PC-3 (cell line): Measurements from ENCODE around the gene MTA3. TPM values are rescaled to one million over a fixed set of nuclear protein-coding genes. Genes with fewer than 3 reads are reported as not detected.

ENCODE experiments used
- ATAC-seq: fragments of 200-7000 bp; cut with Tn5 transposase; 2 replicates; pipeline ENCODE4 v1.9.1; 2020; ENCODE audit warnings: mild to moderate bottlenecking, moderate library complexity
- BruUV-seq: library from RNA; stranded (reverse); fragments of 400-500 nt; replicated peaks from 2 replicates; lab custom pipeline; 2021; lab: Mats Ljungman, UMichigan
- CTCF ChIA-PET: fragments of 300-600 bp; sonication (Branson Sonifier 250); formaldehyde crosslinking; loops from one replicate; lab custom pipeline; 2022; ENCODE audit warnings: antibody characterized with exemption; lab: Charles Lee
- POLR2A ChIA-PET: fragments of 300-600 bp; sonication (Branson Sonifier 250); formaldehyde crosslinking; loops from one replicate; lab custom pipeline; 2022; ENCODE audit warnings: antibody characterized with exemption; ENCODE audit not compliant: unreplicated experiment; lab: Charles Lee
- DNase-seq: peaks from one replicate; pipeline ENCODE4 v3.0.0-alpha.2; 2015
- H2AFZ ChIP-seq: fragments of 300-600 bp; sonication (generic); 2 replicates; pipeline ENCODE4 v1.6.0; 2016; ENCODE audit warnings: antibody characterized with exemption, low read length
- H3F3A ChIP-seq: fragments of 300-600 bp; sonication (generic); one replicate; pipeline ENCODE4 v1.6.0; 2017; ENCODE audit warnings: antibody characterized with exemption, low read length, control low read depth, mild to moderate bottlenecking; ENCODE audit not compliant: unreplicated experiment
- H3K27ac ChIP-seq: fragments of 300-600 bp; sonication (generic); 2 replicates; pipeline ENCODE4 v1.5.1; 2016; ENCODE audit warnings: mild to moderate bottlenecking, low read length
- H3K27me3 ChIP-seq: fragments of 300-600 bp; sonication (generic); 2 replicates; pipeline ENCODE4 v1.6.1; 2016; ENCODE audit warnings: low read length, mixed read lengths
- H3K36me3 ChIP-seq: fragments of 300-600 bp; sonication (generic); 2 replicates; pipeline ENCODE4 v1.6.1; 2016; ENCODE audit warnings: low read depth, mixed run types, low read length, mixed read lengths
- H3K4me1 ChIP-seq: fragments of 300-600 bp; sonication (generic); 2 replicates; pipeline ENCODE4 v1.5.1; 2016; ENCODE audit warnings: low read length; ENCODE audit not compliant: insufficient read depth
- H3K4me2 ChIP-seq: fragments of 300-600 bp; sonication (generic); 2 replicates; pipeline ENCODE4 v1.6.0; 2016; ENCODE audit warnings: low read length
- H3K4me3 ChIP-seq: fragments of 300-600 bp; sonication (generic); 2 replicates; pipeline ENCODE4 v1.5.1; 2016; ENCODE audit warnings: mild to moderate bottlenecking, low read length, mixed read lengths
- H3K79me2 ChIP-seq: fragments of 300-600 bp; sonication (generic); 2 replicates; pipeline ENCODE4 v1.6.1; 2017; ENCODE audit warnings: low read length, mixed read lengths
- H3K9ac ChIP-seq: fragments of 300-600 bp; sonication (generic); 2 replicates; pipeline ENCODE4 v1.6.0; 2016; ENCODE audit warnings: mild to moderate bottlenecking, low read length
- H3K9me2 ChIP-seq: fragments of 300-600 bp; sonication (generic); replicated peaks from 2 replicates; pipeline ENCODE4 v1.6.1; 2016; ENCODE audit warnings: mixed run types, low read length, mixed read lengths
- H3K9me3 ChIP-seq: fragments of 300-600 bp; sonication (generic); 2 replicates; pipeline ENCODE4 v1.6.1; 2016; ENCODE audit warnings: low read length, mixed read lengths
- H4K20me1 ChIP-seq: fragments of 300-600 bp; sonication (generic); 2 replicates; pipeline ENCODE4 v1.6.1; 2016; ENCODE audit warnings: low read length, mixed read lengths
- EZH2 ChIP-seq: fragments of 300-600 bp; sonication (generic); IDR thresholded peaks from one replicate; pipeline ENCODE4 v1.6.1; 2017; ENCODE audit warnings: antibody characterized with exemption, mild to moderate bottlenecking, low read length; ENCODE audit not compliant: unreplicated experiment
- EZH2phosphoT487 ChIP-seq: fragments of 300-600 bp; sonication (generic); IDR thresholded peaks from 2 replicates; pipeline ENCODE4 v1.6.1; 2018; ENCODE audit warnings: mild to moderate bottlenecking, antibody characterized with exemption, low read length, borderline replicate concordance
- intact Hi-C: fragments of 100-400 bp; cut with micrococcal nuclease; formaldehyde crosslinking; loops from 2 replicates; pipeline ENCODE4 v1.9.0; 2023
- total RNA-seq: library from RNA; depleted of rRNA; stranded (reverse); fragments of >200 nt; gene quantifications from 2 replicates; pipeline ENCODE4 v1.2.3, GENCODE V29; 2014
- TF ChIP-seq, protein P1 (sequence below): fragments of 300-600 bp; sonication (generic); conservative IDR thresholded peaks from 2 replicates; pipeline ENCODE4 v1.5.1; 2017; ENCODE audit warnings: antibody characterized with exemption, low read depth, mild to moderate bottlenecking, low read length

The MTA3 gene
- total RNA-seq, 1 experiment from 2014 or later = 27.3 TPM

DNA sequence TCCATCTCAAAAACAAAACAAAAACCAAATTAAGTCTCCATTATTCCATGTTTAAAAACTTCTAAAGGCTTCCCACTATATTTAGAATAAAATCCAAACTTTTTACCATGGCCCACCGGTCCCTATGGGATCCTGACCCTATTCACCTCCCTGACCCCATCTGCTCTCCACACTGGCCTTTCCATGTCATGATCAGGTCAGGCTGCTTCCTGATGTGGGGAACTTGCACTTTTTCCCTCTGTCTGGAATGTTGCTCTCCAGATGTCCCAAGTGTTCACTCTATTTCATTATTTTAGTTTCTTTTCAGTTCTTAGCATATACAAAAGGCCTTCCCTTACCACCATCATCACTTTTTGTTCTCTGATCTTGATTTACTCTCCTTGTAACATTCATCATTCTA, 7.5 kb upstream of the MTA3 start:
- no TSS peak for BruUV-seq
- CTCF ChIA-PET = no interaction called here

DNA sequence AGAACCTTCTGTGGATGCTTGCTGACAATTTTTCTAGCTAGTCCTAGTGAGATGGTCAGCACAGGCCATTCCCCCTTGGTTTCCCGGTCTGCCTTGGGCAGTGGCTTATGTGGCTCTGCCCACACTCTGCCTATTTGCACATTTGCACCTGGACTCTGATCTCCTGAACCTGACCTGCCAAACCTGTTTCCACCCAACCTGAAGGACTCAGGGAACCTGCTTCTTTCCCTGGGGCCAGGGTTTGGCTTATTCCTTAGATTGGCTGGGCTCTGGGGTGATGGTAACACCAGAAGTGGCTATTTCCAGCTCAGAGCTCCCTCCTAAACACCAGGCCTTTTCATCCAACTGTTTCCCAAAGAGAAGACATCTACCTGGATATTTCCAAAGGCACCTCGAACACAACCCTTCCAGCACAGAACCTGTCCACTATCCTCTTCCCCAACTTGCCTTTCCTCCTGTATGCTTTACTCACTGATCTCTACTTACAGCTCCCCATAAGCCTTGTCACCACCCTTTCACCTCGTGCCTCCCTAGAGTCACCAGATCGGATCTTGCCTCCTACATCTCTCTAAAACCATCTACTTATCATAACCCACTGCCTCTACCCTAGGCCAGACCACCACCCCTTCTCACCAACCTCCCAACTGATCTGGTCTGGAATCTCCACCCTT, 5.8 kb upstream of the MTA3 start:
- H4K20me1 ChIP-seq = no peaks in the 10 kb centered on the region
- H3K4me1 ChIP-seq = peaks cover 40% of the 10 kb centered on the region
- no peaks in the 10 kb centered on the region for H3K9me3 ChIP-seq
- intact Hi-C loops = loop anchor here (10.0 kb wide), 1 partner anchor 198 kb away; the partner anchor contains the start of gene COX7A2L
- CTCF ChIA-PET = no interaction called here
- peak overlapping the region; percentile 72 for H3K27ac ChIP-seq
- no peaks in the 10 kb centered on the region for H3K9me2 ChIP-seq
- TF ChIP-seq, protein P1, sequence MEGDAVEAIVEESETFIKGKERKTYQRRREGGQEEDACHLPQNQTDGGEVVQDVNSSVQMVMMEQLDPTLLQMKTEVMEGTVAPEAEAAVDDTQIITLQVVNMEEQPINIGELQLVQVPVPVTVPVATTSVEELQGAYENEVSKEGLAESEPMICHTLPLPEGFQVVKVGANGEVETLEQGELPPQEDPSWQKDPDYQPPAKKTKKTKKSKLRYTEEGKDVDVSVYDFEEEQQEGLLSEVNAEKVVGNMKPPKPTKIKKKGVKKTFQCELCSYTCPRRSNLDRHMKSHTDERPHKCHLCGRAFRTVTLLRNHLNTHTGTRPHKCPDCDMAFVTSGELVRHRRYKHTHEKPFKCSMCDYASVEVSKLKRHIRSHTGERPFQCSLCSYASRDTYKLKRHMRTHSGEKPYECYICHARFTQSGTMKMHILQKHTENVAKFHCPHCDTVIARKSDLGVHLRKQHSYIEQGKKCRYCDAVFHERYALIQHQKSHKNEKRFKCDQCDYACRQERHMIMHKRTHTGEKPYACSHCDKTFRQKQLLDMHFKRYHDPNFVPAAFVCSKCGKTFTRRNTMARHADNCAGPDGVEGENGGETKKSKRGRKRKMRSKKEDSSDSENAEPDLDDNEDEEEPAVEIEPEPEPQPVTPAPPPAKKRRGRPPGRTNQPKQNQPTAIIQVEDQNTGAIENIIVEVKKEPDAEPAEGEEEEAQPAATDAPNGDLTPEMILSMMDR = no peak
- TF ChIP-seq EZH2phosphoT487 = no peak
- TF ChIP-seq EZH2 = no peak
- H3F3A ChIP-seq = no peaks in the 10 kb centered on the region
- no peak overlapping the region for H3K9ac ChIP-seq
- DNase-seq (peak; percentile 85), ATAC-seq (peak; percentile 75)
- H3K27me3 ChIP-seq = no peaks in the 10 kb centered on the region
- H2AFZ ChIP-seq = peak overlapping the region; percentile 19; the same call in 1 of the 2 replicates
- H3K4me3 ChIP-seq = no peak overlapping the region
- peak overlapping the region; percentile 59 for H3K4me2 ChIP-seq
- POLR2A ChIA-PET = no interaction called here
- no TSS peak for BruUV-seq
- no peaks in the 10 kb centered on the region for H3K79me2 ChIP-seq
- no peaks in the 10 kb centered on the region for H3K36me3 ChIP-seq

More for the DNA sequence above, 7.5 kb upstream of the MTA3 start:
- no peaks in the 10 kb centered on the region for H3F3A ChIP-seq
- H3K4me1 ChIP-seq = peaks cover 24% of the 10 kb centered on the region
- no peak overlapping the region for H3K9ac ChIP-seq
- H3K27ac ChIP-seq = no peak overlapping the region
- H3K4me3 ChIP-seq = no peak overlapping the region
- H3K79me2 ChIP-seq = no peaks in the 10 kb centered on the region
- DNase-seq (no peak), ATAC-seq (no peak)
- no peaks in the 10 kb centered on the region for H4K20me1 ChIP-seq
- H3K9me3 ChIP-seq = no peaks in the 10 kb centered on the region
- no peaks in the 10 kb centered on the region for H3K36me3 ChIP-seq
- intact Hi-C loops = loop anchor here (10.0 kb wide), 1 partner anchor 196 kb away; the partner anchor contains the start of gene COX7A2L
- no peaks in the 10 kb centered on the region for H3K27me3 ChIP-seq
- no peaks in the 10 kb centered on the region for H3K9me2 ChIP-seq
- H2AFZ ChIP-seq = no peak overlapping the region
- TF ChIP-seq, protein P1 = no peak
- no peak for TF ChIP-seq EZH2
- no peak overlapping the region for H3K4me2 ChIP-seq
- POLR2A ChIA-PET = no interaction called here

DNA sequence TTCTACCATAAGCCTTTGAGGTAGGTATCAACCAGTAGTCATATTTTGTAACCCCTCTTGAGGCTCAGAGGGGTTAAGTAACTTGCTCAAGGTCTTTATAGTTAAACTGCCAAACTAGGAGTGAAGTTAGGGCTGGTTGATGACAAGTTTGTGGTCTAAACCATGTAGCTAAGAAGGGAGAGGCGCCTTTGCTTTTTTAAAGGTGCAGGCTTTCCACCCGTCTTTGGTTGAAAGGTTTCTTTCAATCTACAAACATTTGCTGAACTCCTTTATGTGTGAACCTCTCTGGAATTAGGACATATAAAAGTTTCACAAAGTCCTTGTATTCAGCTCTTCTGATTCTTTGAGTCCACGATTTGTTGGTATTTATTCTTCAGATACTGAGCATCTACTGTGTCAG, 2.4 kb upstream of the MTA3 start:
- Histone ChIP-seq H3K27ac (no peak overlapping the region), H3K4me2 (no peak overlapping the region), H3K36me3 (no peaks in the 10 kb centered on the region), H3K27me3 (no peaks in the 10 kb centered on the region), H4K20me1 (no peaks in the 10 kb centered on the region), H3F3A (no peaks in the 10 kb centered on the region), H3K4me3 (no peak overlapping the region), H2AFZ (peak overlapping the region; percentile 50; the same call in 1 of the 2 replicates), H3K9ac (no peak overlapping the region), H3K79me2 (peaks cover 13% of the 10 kb centered on the region), H3K9me3 (no peaks in the 10 kb centered on the region), H3K4me1 (peaks cover 45% of the 10 kb centered on the region), H3K9me2 (no peaks in the 10 kb centered on the region)
- intact Hi-C loops = loop anchor here (5.0 to 10.0 kb wide), 2 partner anchors 54 to 201 kb away; partner anchors contain the start of gene COX7A2L
- ChIA-PET POLR2A (no interaction called here), CTCF (interaction anchor here (0.6 to 0.8 kb wide), 2 partner anchors 97 to 246 kb away, joined by 3 read pairs; no protein-coding TSS in a partner anchor)
- BruUV-seq = no TSS peak
- DNase-seq (no peak), ATAC-seq (no peak)
- TF ChIP-seq, protein P1 = no peak
- no peak for TF ChIP-seq EZH2
- TF ChIP-seq EZH2phosphoT487 = no peak
